Middle frontal gyrus (tissue), 1 donor: ENCODE data around the gene RCOR3.
"Not testable (repeated sequence)": the region's sequence is repeated elsewhere in the genome, so short reads cannot be mapped to it uniquely, and the experiment has no call there.

Experiments used
- DNase-seq: peaks from one replicate; pipeline ENCODE4 v3.0.0-alpha.2; 2015; ENCODE audit warnings: low spot score; ENCODE audit errors: extremely low spot score

RCOR3 gene

GRCh38 chr1:211260141-211261107 lies 1.3 kb downstream of the RCOR3 start:
- DNase-seq: peak; percentile 75

DNA sequence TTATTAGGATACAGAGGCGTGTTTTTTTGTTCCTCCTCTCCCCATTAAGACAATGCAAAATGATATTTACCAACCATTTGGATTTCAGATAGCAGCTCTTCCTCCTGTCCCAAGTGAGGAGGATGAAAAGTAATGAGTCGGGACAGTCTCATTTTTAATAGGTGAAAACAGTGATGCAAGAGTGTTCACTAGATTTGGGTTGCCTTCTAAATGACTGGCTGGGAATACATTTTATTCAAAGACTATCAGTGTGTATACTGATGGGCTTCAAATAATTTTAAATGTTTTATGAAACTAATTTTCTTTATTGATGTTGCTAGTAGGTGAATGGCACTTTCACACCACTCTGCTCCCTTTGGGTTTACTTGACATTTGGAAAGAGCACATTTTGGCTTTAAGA lies 2.1 kb downstream of the RCOR3 start:
- DNase-seq: no peak

DNA sequence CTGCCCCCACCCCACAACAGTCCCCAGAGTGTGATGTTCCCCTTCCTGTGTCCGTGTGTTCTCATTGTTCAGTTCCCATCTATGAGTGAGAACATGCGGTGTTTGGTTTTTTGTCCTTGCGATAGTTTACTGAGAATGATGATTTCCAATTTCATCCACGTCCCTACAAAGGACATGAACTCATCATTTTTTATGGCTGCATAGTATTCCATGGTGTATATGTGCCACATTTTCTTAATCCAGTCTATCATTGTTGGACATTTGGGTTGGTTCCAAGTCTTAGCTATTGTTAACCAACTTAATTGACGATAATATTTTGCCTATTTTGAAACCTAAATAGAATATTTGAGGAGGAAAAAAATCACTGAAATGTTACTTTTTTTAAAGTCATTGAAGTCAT lies 3.9 kb downstream of the RCOR3 start:
- not testable (repeated sequence) for DNase-seq

DNA sequence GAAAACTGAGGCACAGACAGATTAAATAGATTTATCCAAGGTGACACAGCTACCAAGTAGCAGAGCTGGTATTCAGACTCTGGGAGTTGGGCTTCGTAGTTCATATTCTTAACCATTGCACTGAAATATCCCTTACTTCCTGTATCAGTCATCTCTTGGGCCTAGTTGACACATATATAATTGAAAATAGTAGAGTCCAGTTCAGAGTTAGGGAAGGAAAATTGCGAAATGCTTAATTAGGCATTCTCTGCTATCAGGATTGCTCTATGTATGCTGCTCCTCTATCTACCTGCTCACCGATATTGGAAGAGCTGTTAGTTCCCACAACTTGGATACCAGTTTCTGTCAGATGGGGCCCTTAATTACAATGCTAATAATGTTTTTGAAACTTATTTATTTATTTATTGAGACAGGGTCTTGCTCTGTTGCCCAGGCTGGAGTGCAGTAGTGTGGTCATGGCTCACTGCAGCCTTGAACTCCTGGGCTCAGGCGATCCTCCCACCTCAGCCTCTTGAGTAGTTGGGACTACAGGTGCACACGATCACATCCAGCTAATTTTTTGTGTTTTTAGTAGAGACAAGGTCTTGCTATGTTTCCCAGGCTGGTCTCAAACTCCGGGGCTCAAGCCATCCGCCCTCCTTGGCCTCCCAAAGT lies 8.2 kb downstream of the RCOR3 start:
- DNase-seq: no peak

DNA sequence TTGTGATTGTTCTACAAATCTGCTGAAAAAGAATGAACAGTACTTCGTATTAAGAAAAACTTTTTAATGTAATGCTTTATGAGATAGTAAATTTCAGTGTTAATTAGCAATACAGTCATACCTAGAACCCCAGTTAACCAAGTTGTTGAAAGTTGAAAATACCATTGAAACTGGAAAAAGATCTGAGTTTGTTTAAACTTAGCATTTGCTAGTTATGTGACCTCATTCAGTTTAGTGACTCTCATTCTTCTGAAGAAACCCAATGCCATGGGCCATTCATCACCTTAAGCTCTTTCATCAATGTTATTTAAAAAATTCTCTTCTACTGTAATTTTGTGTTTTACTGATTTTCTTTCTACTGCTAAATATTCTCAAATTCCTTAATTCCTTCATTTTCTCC lies 20.2 kb downstream of the RCOR3 start:
- no peak for DNase-seq

- DNase-seq: no peak
These were observed 21.7 kb downstream of the RCOR3 start for GRCh38 chr1:211280910-211281309.

GRCh38 chr1:211281320-211282022 lies 22.3 kb downstream of the RCOR3 start:
- DNase-seq: no peak

DNA sequence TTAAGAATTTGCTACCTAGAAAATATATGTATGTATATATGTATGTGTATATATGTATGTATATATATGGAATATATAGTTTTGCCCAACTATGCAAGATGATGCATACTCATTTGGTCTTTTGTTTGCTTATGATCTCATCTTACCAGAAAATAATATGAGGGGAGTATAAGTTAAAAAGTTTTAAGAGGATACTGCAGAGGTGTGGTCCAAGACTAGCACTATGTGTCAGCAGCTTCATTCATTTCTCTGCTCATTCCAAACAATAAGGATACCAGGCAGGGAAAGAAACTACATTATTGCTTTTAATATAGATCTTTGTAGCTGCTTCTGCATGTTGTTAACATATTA lies 22.8 kb downstream of the RCOR3 start:
- no peak for DNase-seq

- no peak for DNase-seq
These were observed 26.0 kb downstream of the RCOR3 start for GRCh38 chr1:211285196-211285595.

- DNase-seq: no peak
These were observed 28.1 kb downstream of the RCOR3 start for GRCh38 chr1:211287218-211287617.

DNA sequence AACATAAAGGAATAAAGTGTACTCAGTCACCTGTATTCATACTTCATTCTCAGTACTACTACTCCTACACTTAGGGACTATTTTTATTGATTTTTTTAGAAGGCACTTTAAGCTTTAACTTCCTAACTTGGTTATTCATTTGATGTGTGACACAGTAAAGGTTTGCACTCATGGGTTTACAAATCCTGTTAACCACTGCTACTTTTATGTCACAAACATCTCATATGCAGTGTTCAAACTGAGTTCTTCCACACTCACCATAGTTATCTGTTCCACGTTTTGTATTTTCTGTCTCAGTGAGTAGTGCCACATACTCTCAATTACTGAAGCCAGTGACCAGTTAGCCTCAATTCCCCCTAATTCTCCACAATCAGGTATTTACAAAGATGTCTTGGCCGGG lies 33.2 kb downstream of the RCOR3 start:
- DNase-seq: no peak

DNA sequence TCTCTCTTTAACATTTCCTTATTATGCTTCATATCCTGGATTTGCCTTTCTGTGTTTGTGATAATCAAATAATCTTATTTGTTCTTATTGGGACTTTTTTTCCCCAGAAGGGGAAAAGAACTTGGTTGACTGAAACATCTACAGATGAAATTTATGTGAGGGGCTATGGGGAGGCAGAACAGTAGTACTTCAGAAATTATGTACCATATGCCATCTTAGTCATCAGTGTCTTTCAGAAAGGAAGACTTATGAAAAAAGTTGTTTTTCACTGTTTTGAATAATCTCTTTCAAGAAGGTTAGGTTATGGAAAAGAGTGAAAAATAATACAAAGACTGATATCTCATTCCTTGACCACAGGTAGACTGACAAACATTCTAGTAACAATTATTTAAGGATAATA lies 37.2 kb downstream of the RCOR3 start:
- DNase-seq: no peak

DNA sequence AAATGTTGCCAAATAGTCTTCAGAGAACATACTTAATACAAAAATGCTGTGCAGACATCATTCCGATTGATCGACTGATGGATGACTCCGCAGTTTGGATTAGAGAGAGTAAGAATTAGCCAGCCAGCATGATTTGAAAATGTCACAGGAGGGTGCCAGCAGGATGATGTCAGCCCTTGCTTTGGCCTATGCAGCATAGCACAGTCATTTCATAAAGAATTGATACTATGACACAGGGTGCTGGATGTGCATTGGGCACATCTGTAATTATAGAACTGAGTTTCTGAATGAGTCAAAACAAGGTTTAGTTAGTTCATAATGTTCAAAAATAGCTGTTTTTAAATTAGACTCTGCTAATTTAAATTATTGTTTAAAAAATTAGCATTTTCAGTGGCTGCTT lies 45.9 kb downstream of the RCOR3 start:
- DNase-seq: no peak

DNA sequence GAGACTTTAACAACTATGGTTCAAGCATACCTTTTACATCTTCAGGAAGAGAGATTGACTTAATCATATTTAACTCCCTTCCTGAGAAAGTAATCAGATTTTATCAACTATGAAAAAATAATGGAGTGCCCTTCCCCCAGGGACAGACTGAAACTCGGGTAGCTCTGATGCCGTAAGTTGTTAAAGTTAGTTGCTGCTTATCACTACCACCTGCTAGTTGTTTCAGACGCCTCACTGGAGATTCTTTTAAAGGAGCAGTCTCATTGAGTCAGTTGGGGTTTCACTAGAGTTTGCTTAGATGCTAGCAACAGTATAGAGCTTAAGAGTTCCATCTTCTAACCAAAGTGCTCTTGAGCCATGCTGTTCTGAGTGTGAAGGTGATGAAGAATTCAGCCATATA lies 50.5 kb downstream of the RCOR3 start:
- DNase-seq: no peak

DNA sequence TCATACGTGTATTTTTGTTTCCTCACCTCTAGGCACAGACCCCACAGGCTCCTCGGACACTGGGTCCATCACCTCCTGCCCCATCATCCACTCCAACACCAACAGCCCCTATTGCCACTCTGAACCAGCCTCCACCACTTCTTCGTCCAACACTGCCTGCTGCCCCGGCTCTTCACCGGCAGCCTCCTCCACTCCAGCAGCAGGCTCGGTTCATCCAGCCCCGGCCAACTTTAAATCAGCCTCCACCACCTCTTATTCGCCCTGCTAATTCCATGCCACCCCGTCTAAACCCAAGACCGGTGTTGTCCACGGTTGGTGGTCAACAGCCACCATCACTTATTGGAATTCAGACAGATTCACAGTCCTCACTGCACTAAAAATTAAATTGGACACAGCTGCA lies 54.2 kb downstream of the RCOR3 start:
- no peak for DNase-seq

- no peak for DNase-seq
These were observed 59.6 kb downstream of the RCOR3 start for GRCh38 chr1:211318576-211319280.

DNA sequence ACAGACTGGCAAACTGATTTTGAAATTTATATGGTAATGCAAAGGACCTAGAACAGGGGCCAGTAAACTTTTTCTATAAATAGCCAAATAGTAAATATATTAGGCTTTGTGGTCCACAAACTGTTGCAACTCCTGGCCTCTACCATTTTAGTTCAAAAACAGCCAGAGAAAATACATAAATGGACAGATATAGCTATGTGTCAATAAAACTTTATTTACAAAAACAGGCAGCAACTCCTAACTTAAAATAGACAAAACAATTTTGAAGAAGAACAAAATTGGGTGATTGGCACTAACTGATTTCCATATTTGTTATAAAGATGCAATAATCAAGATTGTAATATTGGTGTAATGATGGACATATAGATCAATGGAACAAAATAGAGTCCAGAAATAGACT lies 60.7 kb downstream of the RCOR3 start:
- no peak for DNase-seq

DNA sequence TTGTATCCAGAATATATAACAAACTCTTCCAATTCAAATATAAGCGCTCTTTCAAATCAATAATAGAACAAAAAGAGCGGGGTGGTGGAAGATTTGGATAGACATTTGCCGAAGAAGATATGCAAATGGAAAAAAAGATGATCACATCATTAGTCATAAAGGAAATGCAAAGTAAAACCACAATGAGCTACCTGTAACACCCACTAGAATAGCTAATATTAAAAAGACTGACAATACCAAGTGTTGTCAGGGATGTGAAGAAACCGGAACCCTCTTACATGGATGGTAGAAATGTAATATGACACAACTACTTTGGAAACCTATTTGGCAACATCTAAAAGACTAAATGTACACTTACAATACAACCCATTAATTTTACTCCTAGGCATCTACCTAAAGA lies 61.8 kb downstream of the RCOR3 start:
- no peak for DNase-seq

DNA sequence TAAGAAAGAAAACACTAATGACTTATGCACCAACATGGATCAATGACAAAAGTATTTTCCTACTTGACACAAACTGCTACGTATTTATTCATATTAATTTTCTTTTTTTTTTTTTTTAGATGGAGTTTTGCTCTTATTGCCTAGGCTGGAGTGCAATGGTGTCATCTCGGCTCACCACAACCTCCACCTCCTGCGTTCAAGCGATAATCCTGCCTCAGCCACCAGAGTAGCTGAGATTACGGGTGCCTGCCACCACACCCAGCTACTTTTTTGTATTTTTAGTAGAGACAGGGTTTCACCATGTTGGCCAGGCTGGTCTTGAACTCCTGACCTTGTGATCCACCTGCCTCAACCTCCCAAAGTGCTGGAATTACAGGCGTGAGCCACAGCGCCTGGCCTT lies 62.5 kb downstream of the RCOR3 start:
- not testable (repeated sequence) for DNase-seq

GRCh38 chr1:211323156-211324063 lies 64.2 kb downstream of the RCOR3 start:
- peak; percentile 27 for DNase-seq
